Measurements from ENCODE around the gene MCEE. TPM values are rescaled to one million over a fixed set of nuclear protein-coding genes. Genes with fewer than 3 reads are reported as not detected.

Gene MCEE
- total RNA-seq, 6 experiments from 2014 or later, result 10.3 to 15.5 (median 14.4) TPM

GRCh38 chr2:71071681-71072398 is 58.2 kb downstream of the MCEE start:
- Mint-ChIP-seq H3K4me1 (ENCODE audit: low read depth) (peaks cover 39% of the 10 kb centered on the region), H3K27ac (peak overlapping the region; percentile 27; the same call in 1 of the 2 replicates), H3K4me3 (no peak overlapping the region), H3K36me3 (ENCODE audit: low read depth) (peaks cover 17% of the 10 kb centered on the region), H3K27me3 (ENCODE audit: insufficient read depth) (peaks cover 3% of the 10 kb centered on the region; the same call in 1 of the 2 replicates), H3K9me3 (no peaks in the 10 kb centered on the region)
- DNase-seq, result no peak
- TF ChIP-seq, protein P1, sequence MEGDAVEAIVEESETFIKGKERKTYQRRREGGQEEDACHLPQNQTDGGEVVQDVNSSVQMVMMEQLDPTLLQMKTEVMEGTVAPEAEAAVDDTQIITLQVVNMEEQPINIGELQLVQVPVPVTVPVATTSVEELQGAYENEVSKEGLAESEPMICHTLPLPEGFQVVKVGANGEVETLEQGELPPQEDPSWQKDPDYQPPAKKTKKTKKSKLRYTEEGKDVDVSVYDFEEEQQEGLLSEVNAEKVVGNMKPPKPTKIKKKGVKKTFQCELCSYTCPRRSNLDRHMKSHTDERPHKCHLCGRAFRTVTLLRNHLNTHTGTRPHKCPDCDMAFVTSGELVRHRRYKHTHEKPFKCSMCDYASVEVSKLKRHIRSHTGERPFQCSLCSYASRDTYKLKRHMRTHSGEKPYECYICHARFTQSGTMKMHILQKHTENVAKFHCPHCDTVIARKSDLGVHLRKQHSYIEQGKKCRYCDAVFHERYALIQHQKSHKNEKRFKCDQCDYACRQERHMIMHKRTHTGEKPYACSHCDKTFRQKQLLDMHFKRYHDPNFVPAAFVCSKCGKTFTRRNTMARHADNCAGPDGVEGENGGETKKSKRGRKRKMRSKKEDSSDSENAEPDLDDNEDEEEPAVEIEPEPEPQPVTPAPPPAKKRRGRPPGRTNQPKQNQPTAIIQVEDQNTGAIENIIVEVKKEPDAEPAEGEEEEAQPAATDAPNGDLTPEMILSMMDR (IDR thresholded peaks at IDR 0.05), result peak; percentile 18; the same call in 1 of the 2 replicates

- Mint-ChIP-seq H3K27ac (peak overlapping the region; percentile 99), H3K4me3 (peak overlapping the region; percentile 95)
Measured at GRCh38 chr2:71070294-71071093, 59.5 kb downstream of the MCEE start.

DNA sequence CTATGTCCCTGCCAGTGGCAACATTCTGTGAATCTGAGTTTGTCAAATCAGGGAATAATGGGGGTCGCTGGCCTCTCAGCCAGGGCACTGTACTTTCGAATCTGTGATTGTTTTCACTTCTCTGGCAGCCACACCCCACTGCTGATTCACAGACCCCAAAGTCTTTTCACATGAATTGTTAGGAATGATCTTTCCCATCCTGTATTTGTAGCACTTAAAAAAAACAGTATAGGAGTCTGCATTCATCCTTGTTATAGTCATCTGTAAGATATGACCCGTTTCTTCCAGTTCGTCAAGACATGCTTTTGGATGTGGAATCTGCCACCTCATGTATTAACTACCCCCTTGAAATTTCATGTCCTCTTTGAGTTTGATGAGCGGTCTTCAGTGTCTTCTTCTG is 60.7 kb downstream of the MCEE start:
- H3K4me1 Mint-ChIP-seq (ENCODE audit: low read depth), result peaks cover 45% of the 10 kb centered on the region
- H3K36me3 Mint-ChIP-seq (ENCODE audit: low read depth), result peaks cover 17% of the 10 kb centered on the region
- H3K4me3 Mint-ChIP-seq, result peak overlapping the region; percentile 95
- no peaks in the 10 kb centered on the region for H3K9me3 Mint-ChIP-seq
- H3K27me3 Mint-ChIP-seq (ENCODE audit: insufficient read depth), result peaks cover 10% of the 10 kb centered on the region; the same call in 1 of the 2 replicates
- H3K27ac Mint-ChIP-seq, result peak overlapping the region; percentile 99
- TF ChIP-seq, protein P1 (IDR thresholded peaks at IDR 0.05), result no peak
- peak; percentile 31 for DNase-seq

More at GRCh38 chr2:71070294-71071093, 59.5 kb downstream of the MCEE start:
- H3K9me3 Mint-ChIP-seq, result no peaks in the 10 kb centered on the region
- TF ChIP-seq, protein P1 (IDR thresholded peaks at IDR 0.05), result peak; percentile 61
- DNase-seq, result peak; percentile 34
- peaks cover 3% of the 10 kb centered on the region; the same call in 1 of the 2 replicates for H3K27me3 Mint-ChIP-seq (ENCODE audit: insufficient read depth)
- peaks cover 41% of the 10 kb centered on the region for H3K4me1 Mint-ChIP-seq (ENCODE audit: low read depth)
- H3K36me3 Mint-ChIP-seq (ENCODE audit: low read depth), result peaks cover 17% of the 10 kb centered on the region

GRCh38 chr2:71068218-71069035 is 61.6 kb downstream of the MCEE start, which contains the start of gene NAGK:
TSS of gene NAGK (plus strand) at chr2:71068648. CDS start at chr2:71068684, 36 bp downstream.
- peak within 1 kb of the TSS; percentile 99 for H3K27ac Mint-ChIP-seq
- TF ChIP-seq, protein P1 (IDR thresholded peaks at IDR 0.05), result no peak
- peaks cover 10% of the 10 kb centered on the region; the same call in 1 of the 2 replicates for H3K27me3 Mint-ChIP-seq (ENCODE audit: insufficient read depth)
- peaks cover 9% of the 10 kb centered on the region for H3K36me3 Mint-ChIP-seq (ENCODE audit: low read depth)
- peak; percentile 92 for DNase-seq
- H3K9me3 Mint-ChIP-seq, result no peaks in the 10 kb centered on the region
- peak within 1 kb of the TSS; percentile 95 for H3K4me3 Mint-ChIP-seq
- H3K4me1 Mint-ChIP-seq (ENCODE audit: low read depth), result peaks cover 45% of the 10 kb centered on the region
